ENCODE data around the gene NEK11.

DNA sequence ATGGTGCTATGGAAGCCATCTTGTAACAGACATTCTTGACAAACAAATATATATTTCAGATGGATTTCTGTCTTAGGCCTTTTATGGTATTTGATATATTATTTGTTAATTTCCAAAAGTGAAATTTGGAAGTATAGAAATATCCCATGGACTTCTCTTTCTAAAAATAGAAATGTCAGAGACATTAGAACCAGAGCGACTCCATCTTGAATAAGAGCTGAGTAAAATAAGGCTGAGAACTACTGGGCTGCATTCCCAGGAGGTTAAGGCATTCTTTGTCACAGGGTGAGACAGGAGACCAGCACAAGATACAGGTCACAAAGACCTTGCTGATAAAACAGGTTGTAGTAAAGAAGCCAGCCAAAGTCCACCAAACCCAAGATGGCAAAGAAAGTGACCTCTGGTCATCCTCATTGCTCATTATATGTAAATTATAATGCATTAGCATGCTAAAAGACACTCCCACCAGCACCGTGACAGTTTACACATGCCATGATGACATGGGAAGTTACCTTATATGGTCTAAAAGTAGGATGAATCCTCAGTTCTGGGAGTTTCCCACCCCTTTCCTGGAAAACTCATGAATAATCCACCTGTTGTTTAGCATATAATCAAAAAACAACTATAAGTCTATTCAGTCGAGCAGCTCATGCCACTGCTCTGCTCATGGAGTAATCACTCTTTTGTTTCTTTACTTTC is 146.0 kb downstream of the NEK11 start:
- TF ChIP-seq, protein P1, sequence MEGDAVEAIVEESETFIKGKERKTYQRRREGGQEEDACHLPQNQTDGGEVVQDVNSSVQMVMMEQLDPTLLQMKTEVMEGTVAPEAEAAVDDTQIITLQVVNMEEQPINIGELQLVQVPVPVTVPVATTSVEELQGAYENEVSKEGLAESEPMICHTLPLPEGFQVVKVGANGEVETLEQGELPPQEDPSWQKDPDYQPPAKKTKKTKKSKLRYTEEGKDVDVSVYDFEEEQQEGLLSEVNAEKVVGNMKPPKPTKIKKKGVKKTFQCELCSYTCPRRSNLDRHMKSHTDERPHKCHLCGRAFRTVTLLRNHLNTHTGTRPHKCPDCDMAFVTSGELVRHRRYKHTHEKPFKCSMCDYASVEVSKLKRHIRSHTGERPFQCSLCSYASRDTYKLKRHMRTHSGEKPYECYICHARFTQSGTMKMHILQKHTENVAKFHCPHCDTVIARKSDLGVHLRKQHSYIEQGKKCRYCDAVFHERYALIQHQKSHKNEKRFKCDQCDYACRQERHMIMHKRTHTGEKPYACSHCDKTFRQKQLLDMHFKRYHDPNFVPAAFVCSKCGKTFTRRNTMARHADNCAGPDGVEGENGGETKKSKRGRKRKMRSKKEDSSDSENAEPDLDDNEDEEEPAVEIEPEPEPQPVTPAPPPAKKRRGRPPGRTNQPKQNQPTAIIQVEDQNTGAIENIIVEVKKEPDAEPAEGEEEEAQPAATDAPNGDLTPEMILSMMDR (conservative IDR thresholded peaks at IDR 0.05): no peak
- no peak for TF ChIP-seq EZH2 (IDR thresholded peaks at IDR 0.05; ENCODE audit: low read depth)

All from PC-9 (cell line).